ENCODE measurements around the gene B3GALNT2.

The B3GALNT2 gene

GRCh38 chr1:235434001-235434400 lies 70.3 kb downstream of the B3GALNT2 start:
- H3K27ac ChIP-seq (ENCODE audit: low read depth, low read length), result no peak overlapping the region
- no peaks in the 10 kb centered on the region for H3K79me2 ChIP-seq (ENCODE audit: insufficient read depth, low read length)
- no peaks in the 10 kb centered on the region for H3K9me2 ChIP-seq (replicated peaks; ENCODE audit: insufficient read depth, low read length)
- peaks cover 4% of the 10 kb centered on the region; the same call in 1 of the 2 replicates for H3K36me3 ChIP-seq (ENCODE audit: low read length)
- H3K4me3 ChIP-seq (ENCODE audit: insufficient read depth, low read length, poor library complexity, severe bottlenecking), result no peak overlapping the region
- TF ChIP-seq EZH2phosphoT487 (conservative IDR thresholded peaks at IDR 0.05; ENCODE audit: low read length) (no peak), CTCF (IDR thresholded peaks at IDR 0.05; ENCODE audit: insufficient read depth, low read length, poor library complexity, severe bottlenecking) (no peak)
- H3F3A ChIP-seq (ENCODE audit: insufficient read depth), result no peaks in the 10 kb centered on the region
- H3K9ac ChIP-seq (ENCODE audit: low read length), result no peak overlapping the region
- no peaks in the 10 kb centered on the region for H3K27me3 ChIP-seq (ENCODE audit: low read length)
- no peak overlapping the region for H2AFZ ChIP-seq (ENCODE audit: low read depth, low read length, severe bottlenecking)
- H4K20me1 ChIP-seq (ENCODE audit: low read depth, low read length), result no peaks in the 10 kb centered on the region
- H3K9me3 ChIP-seq (ENCODE audit: insufficient read depth, low read length), result no peaks in the 10 kb centered on the region
- H3K4me2 ChIP-seq (ENCODE audit: low read depth, low read length, poor library complexity, severe bottlenecking), result no peak overlapping the region

- no peaks in the 10 kb centered on the region for H3K36me3 ChIP-seq (ENCODE audit: low read length)
- no peak overlapping the region for H3K27ac ChIP-seq (ENCODE audit: low read depth, low read length)
- H4K20me1 ChIP-seq (ENCODE audit: low read depth, low read length), result no peaks in the 10 kb centered on the region
- H3K79me2 ChIP-seq (ENCODE audit: insufficient read depth, low read length), result no peaks in the 10 kb centered on the region
- no peak overlapping the region for H3K4me3 ChIP-seq (ENCODE audit: insufficient read depth, low read length, poor library complexity, severe bottlenecking)
- TF ChIP-seq EZH2phosphoT487 (conservative IDR thresholded peaks at IDR 0.05; ENCODE audit: low read length) (no peak), CTCF (IDR thresholded peaks at IDR 0.05; ENCODE audit: insufficient read depth, low read length, poor library complexity, severe bottlenecking) (no peak)
- no peak overlapping the region for H2AFZ ChIP-seq (ENCODE audit: low read depth, low read length, severe bottlenecking)
- no peaks in the 10 kb centered on the region for H3F3A ChIP-seq (ENCODE audit: insufficient read depth)
- H3K9me3 ChIP-seq (ENCODE audit: insufficient read depth, low read length), result no peaks in the 10 kb centered on the region
- no peak overlapping the region for H3K4me2 ChIP-seq (ENCODE audit: low read depth, low read length, poor library complexity, severe bottlenecking)
- H3K27me3 ChIP-seq (ENCODE audit: low read length), result no peaks in the 10 kb centered on the region
- H3K9ac ChIP-seq (ENCODE audit: low read length), result no peak overlapping the region
- no peaks in the 10 kb centered on the region for H3K9me2 ChIP-seq (replicated peaks; ENCODE audit: insufficient read depth, low read length)
Measured at GRCh38 chr1:235430991-235431390, 73.3 kb downstream of the B3GALNT2 start.

- Histone ChIP-seq H3K9me3 (ENCODE audit: insufficient read depth, low read length) (no peaks in the 10 kb centered on the region), H3K4me3 (ENCODE audit: insufficient read depth, low read length, poor library complexity, severe bottlenecking) (no peak overlapping the region), H3K4me2 (ENCODE audit: low read depth, low read length, poor library complexity, severe bottlenecking) (no peak overlapping the region)
Measured at GRCh38 chr1:235429143-235429542, 75.1 kb downstream of the B3GALNT2 start.

More at GRCh38 chr1:235429143-235429542, 75.1 kb downstream of the B3GALNT2 start:
- H3F3A ChIP-seq (ENCODE audit: insufficient read depth), result no peaks in the 10 kb centered on the region
- no peak for TF ChIP-seq CTCF (IDR thresholded peaks at IDR 0.05; ENCODE audit: insufficient read depth, low read length, poor library complexity, severe bottlenecking)
- no peak for TF ChIP-seq EZH2phosphoT487 (conservative IDR thresholded peaks at IDR 0.05; ENCODE audit: low read length)
- H3K79me2 ChIP-seq (ENCODE audit: insufficient read depth, low read length), result no peaks in the 10 kb centered on the region
- H3K9ac ChIP-seq (ENCODE audit: low read length), result no peak overlapping the region
- H3K36me3 ChIP-seq (ENCODE audit: low read length), result no peaks in the 10 kb centered on the region
- H2AFZ ChIP-seq (ENCODE audit: low read depth, low read length, severe bottlenecking), result no peak overlapping the region
- no peaks in the 10 kb centered on the region for H3K27me3 ChIP-seq (ENCODE audit: low read length)
- H3K27ac ChIP-seq (ENCODE audit: low read depth, low read length), result no peak overlapping the region
- no peaks in the 10 kb centered on the region for H3K9me2 ChIP-seq (replicated peaks; ENCODE audit: insufficient read depth, low read length)
- H4K20me1 ChIP-seq (ENCODE audit: low read depth, low read length), result no peaks in the 10 kb centered on the region
